Caco-2 (cell line): Measurements from ENCODE around the gene NKD2. TPM values are rescaled to one million over a fixed set of nuclear protein-coding genes. Genes with fewer than 3 reads are reported as not detected.
A peak's percentile ranks its signal among the peaks of the same experiment; 100 is the strongest.

Experiments used
- BruUV-seq: library from RNA; stranded (reverse); fragments of 400-500 nt; replicated peaks from 2 replicates; lab custom pipeline; 2021; lab: Mats Ljungman, UMichigan
- CTCF ChIA-PET: fragments of 300-600 bp; sonication (Branson Sonifier 250); formaldehyde crosslinking; loops from one replicate; lab custom pipeline; 2022; ENCODE audit warnings: antibody characterized with exemption; lab: Charles Lee
- POLR2A ChIA-PET: fragments of 300-600 bp; sonication (Branson Sonifier 250); formaldehyde crosslinking; loops from one replicate; lab custom pipeline; 2022; ENCODE audit warnings: antibody characterized with exemption; lab: Charles Lee
- DNase-seq, 2 experiments: peaks; one replicate each; pipeline versions ENCODE4 v3.0.0 to v3.0.0-alpha.2; 2020 to 2022
- H3K27me3 ChIP-seq: replicated peaks from 2 replicates; pipeline ENCODE4 v1.6.0; 2011; ENCODE audit warnings: low read length; ENCODE audit not compliant: control insufficient read depth, insufficient read depth
- H3K36me3 ChIP-seq: 2 replicates; pipeline ENCODE4 v1.5.1; 2011; ENCODE audit warnings: low read length; ENCODE audit not compliant: control insufficient read depth, insufficient read depth
- H3K4me1 ChIP-seq: fragments of 250-450 bp; sonication (Bioruptor Pico); 2 replicates; pipeline ENCODE4 v1.5.1; 2020; ENCODE audit warnings: mild to moderate bottlenecking
- H3K4me3 ChIP-seq: 2 replicates; pipeline ENCODE4 v1.5.1; 2011; ENCODE audit warnings: low read depth, mild to moderate bottlenecking, control low read depth, low read length
- H3K9me3 ChIP-seq: fragments of 250-450 bp; sonication (Bioruptor Pico); 2 replicates; pipeline ENCODE4 v1.5.1; 2020; ENCODE audit warnings: mild to moderate bottlenecking, moderate library complexity
- H3K27ac Mint-ChIP-seq: one replicate; pipeline ENCODE4 v1.8.0; 2022; ENCODE audit warnings: mixed read lengths; ENCODE audit not compliant: unreplicated experiment
- H3K27me3 Mint-ChIP-seq: one replicate; pipeline ENCODE4 v1.8.0; 2022; ENCODE audit warnings: mixed read lengths; ENCODE audit not compliant: insufficient read depth, unreplicated experiment
- H3K36me3 Mint-ChIP-seq: one replicate; pipeline ENCODE4 v1.8.0; 2022; ENCODE audit warnings: mild to moderate bottlenecking, mixed read lengths; ENCODE audit not compliant: insufficient read depth, unreplicated experiment
- H3K4me1 Mint-ChIP-seq: one replicate; pipeline ENCODE4 v1.8.0; 2022; ENCODE audit warnings: low read depth, mixed read lengths; ENCODE audit not compliant: unreplicated experiment
- H3K4me3 Mint-ChIP-seq: one replicate; pipeline ENCODE4 v1.8.0; 2022; ENCODE audit warnings: mild to moderate bottlenecking, moderate library complexity, mixed read lengths; ENCODE audit not compliant: unreplicated experiment
- H3K9me3 Mint-ChIP-seq: one replicate; pipeline ENCODE4 v1.8.0; 2022; ENCODE audit warnings: mixed read lengths; ENCODE audit not compliant: unreplicated experiment
- CTCF ChIP-seq, 2 experiments: fragments of 200-600 bp in 1 of 2; IDR thresholded peaks; 1 replicate in 1 of 2; 2 replicates in 1 of 2; pipeline versions ENCODE4 v1.5.1 to v1.8.0; 2011 to 2022; ENCODE audit warnings: antibody characterized with exemption in 1 of 2, control low read depth in 1 of 2, inconsistent platforms in 1 of 2, low read depth in 1 of 2, low read length in 1 of 2, mild to moderate bottlenecking in 1 of 2, moderate library complexity in 1 of 2; ENCODE audit not compliant: insufficient read depth in 1 of 2, severe bottlenecking in 1 of 2, unreplicated experiment in 1 of 2
- intact Hi-C: fragments of 100-400 bp; cut with micrococcal nuclease; formaldehyde crosslinking; loops from one replicate; pipeline ENCODE4 v1.10.0; 2022; ENCODE audit not compliant: unreplicated experiment
- total RNA-seq: library from RNA; stranded (reverse); gene quantifications from 2 replicates; pipeline ENCODE4 v1.2.3, GENCODE V29; 2022

The NKD2 gene
- total RNA-seq, 1 experiment from 2014 or later: 17.7 TPM

- Mint-ChIP-seq H3K9me3 (no peaks in the 10 kb centered on the region), H3K4me1 (no peaks in the 10 kb centered on the region), H3K4me3 (no peak overlapping the region), H3K36me3 (no peaks in the 10 kb centered on the region), H3K27ac (peak overlapping the region; percentile 39), H3K27me3 (no peaks in the 10 kb centered on the region)
- no peaks in the 10 kb centered on the region for H3K27me3 ChIP-seq
- POLR2A ChIA-PET: no interaction called here
- DNase-seq: no peak
- CTCF ChIA-PET: no interaction called here
- H3K9me3 ChIP-seq: no peaks in the 10 kb centered on the region
- BruUV-seq: no TSS peak
- H3K4me3 ChIP-seq: no peak overlapping the region
- TF ChIP-seq CTCF (IDR thresholded peaks at IDR 0.05; ENCODE audit: insufficient read depth in 1 of 2, low read depth in 1 of 2, low read length in 1 of 2, severe bottlenecking in 1 of 2, unreplicated experiment in 1 of 2): no peak
- peaks cover 1% of the 10 kb centered on the region; the same call in 1 of the 2 replicates for H3K36me3 ChIP-seq
- no peaks in the 10 kb centered on the region for H3K4me1 ChIP-seq
- intact Hi-C loops: no loop called here
These were observed 75.4 kb downstream of the NKD2 start for GRCh38 chr5:1083823-1084605.

DNA sequence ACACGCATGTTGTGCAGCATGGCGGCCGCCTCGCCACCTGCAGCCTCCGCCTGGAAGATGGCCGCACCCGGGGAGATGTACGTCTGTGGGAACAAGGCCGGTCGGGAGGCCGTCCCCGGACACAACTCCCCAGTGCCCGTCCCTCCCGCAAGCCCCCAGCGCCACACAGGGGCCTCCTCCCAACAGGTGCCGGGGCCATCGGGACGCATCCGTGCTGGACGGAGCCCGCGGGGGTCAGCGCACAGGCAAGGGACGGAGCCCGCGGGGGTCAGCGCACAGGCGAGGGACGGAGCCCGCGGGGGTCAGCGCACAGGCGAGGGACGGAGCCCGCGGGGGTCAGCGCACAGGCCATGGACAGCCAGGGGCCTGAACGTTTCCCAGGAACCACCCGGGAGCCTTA, 76.8 kb downstream of the NKD2 start:
- Histone ChIP-seq H3K27me3 (no peaks in the 10 kb centered on the region), H3K36me3 (peaks cover 1% of the 10 kb centered on the region; the same call in 1 of the 2 replicates), H3K4me3 (no peak overlapping the region), H3K4me1 (no peaks in the 10 kb centered on the region), H3K9me3 (no peaks in the 10 kb centered on the region)
- no peak overlapping the region for H3K27ac Mint-ChIP-seq
- no peaks in the 10 kb centered on the region for H3K4me1 Mint-ChIP-seq
- ChIA-PET POLR2A (no interaction called here), CTCF (no interaction called here)
- H3K36me3 Mint-ChIP-seq: no peaks in the 10 kb centered on the region
- DNase-seq: no peak
- no TSS peak for BruUV-seq
- intact Hi-C loops: no loop called here
- H3K4me3 Mint-ChIP-seq: no peak overlapping the region
- no peaks in the 10 kb centered on the region for H3K9me3 Mint-ChIP-seq
- H3K27me3 Mint-ChIP-seq: no peaks in the 10 kb centered on the region
- TF ChIP-seq CTCF (IDR thresholded peaks at IDR 0.05; ENCODE audit: insufficient read depth in 1 of 2, low read depth in 1 of 2, low read length in 1 of 2, severe bottlenecking in 1 of 2, unreplicated experiment in 1 of 2): no peak

GRCh38 chr5:1086137-1086536, 77.5 kb downstream of the NKD2 start:
- Mint-ChIP-seq H3K4me3 (no peak overlapping the region), H3K27ac (no peak overlapping the region), H3K27me3 (no peaks in the 10 kb centered on the region), H3K4me1 (no peaks in the 10 kb centered on the region), H3K9me3 (no peaks in the 10 kb centered on the region), H3K36me3 (no peaks in the 10 kb centered on the region)
- intact Hi-C loops: no loop called here
- no peak for DNase-seq
- TF ChIP-seq CTCF (IDR thresholded peaks at IDR 0.05; ENCODE audit: insufficient read depth in 1 of 2, low read depth in 1 of 2, low read length in 1 of 2, severe bottlenecking in 1 of 2, unreplicated experiment in 1 of 2): no peak
- H3K4me3 ChIP-seq: no peak overlapping the region
- no TSS peak for BruUV-seq
- no peaks in the 10 kb centered on the region for H3K9me3 ChIP-seq
- POLR2A ChIA-PET: no interaction called here
- no peaks in the 10 kb centered on the region for H3K27me3 ChIP-seq
- peaks cover 1% of the 10 kb centered on the region; the same call in 1 of the 2 replicates for H3K36me3 ChIP-seq
- no peaks in the 10 kb centered on the region for H3K4me1 ChIP-seq
- CTCF ChIA-PET: no interaction called here
